ENCODE results near the gene ADRA1B.
"Not testable (repeated sequence)": the region's sequence is repeated elsewhere in the genome, so short reads cannot be mapped to it uniquely, and the experiment has no call there.

ADRA1B gene

DNA sequence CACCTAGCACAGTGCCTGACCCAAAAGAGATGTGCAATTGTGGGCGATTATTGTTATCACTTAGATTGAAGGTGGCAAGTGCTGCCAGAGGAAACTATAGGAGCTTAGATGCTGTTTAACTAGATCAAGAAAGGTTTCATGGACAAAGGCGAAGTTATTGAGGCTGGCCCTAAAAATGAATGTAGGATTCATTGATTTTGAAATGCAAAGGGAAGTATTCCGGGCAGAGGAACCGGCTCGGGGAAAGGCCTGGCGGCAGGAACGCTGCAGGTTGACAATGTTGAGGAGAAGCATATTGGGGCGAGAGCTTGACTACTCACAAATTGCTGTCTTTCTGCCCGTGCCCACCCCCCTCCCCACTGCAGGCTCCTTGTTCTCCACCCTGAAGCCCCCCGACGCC, 55.2 kb downstream of the ADRA1B start:
- no peak for DNase-seq

GRCh38 chr5:159971931-159972461, 55.7 kb downstream of the ADRA1B start:
- no peak for DNase-seq

DNA sequence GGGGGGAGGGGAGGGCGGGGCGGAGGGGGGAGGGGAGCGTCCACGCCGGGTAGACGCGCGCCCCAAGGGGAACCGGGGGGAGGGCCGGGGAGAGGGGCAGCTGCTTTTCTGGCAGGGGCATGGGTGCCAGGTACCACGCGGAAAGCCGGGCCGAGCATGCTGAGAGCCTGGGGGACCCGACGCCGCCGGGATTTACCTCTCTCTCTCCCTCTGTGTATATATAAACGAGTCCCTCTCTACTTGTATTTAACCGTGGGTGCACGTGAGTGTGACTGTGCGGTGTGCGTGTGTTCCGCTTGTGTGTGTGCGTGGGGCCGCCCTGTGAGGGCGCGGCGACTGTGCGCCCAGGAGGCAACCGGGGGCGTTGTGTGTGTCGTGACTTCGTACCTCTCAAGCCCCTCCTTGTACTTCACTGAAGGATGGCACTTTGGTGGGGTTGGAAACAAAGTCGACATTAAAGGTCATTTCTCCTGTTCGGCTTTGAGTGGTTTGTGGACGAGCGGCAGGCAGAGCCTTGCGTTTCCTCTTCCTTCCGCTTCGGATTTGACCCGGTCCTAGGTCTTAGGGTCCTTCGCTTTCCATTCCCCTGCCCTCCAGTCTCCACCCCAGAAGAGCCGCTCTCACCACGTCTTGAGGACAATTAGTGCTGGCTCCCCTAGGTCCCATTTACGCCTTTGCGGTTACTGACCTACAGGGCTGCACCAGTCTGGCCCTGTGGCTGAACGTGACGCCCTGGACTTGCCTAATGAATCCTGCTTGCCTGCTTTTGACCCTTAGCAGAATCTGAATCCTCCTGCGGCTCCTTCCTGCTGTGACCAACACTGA, 56.5 kb downstream of the ADRA1B start:
- no peak for DNase-seq

GRCh38 chr5:159975462-159976019, 59.3 kb downstream of the ADRA1B start:
- peak; percentile 97 for DNase-seq

DNA sequence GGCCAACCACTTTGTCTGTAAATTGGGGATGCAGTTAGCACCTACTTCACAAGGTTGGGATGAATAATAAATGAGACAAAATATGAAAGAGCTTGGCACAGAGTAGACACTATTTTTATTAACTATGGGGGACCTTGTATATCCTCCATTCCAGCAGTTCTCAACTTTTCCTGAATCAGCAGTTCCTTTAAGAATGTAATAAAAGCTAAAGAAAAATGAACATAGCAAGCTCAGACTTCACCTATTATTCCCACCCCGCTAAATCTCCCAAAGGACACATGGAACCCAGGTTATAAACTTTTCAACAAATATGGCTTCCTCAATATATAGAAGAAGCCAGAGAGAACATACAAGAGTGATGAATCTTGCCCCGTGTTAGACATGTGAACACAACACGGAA, 60.6 kb downstream of the ADRA1B start:
- no peak for DNase-seq

GRCh38 chr5:159978358-159978757, 62.1 kb downstream of the ADRA1B start:
- DNase-seq = no peak

GRCh38 chr5:159982421-159983173, 66.3 kb downstream of the ADRA1B start:
- no peak for DNase-seq

DNA sequence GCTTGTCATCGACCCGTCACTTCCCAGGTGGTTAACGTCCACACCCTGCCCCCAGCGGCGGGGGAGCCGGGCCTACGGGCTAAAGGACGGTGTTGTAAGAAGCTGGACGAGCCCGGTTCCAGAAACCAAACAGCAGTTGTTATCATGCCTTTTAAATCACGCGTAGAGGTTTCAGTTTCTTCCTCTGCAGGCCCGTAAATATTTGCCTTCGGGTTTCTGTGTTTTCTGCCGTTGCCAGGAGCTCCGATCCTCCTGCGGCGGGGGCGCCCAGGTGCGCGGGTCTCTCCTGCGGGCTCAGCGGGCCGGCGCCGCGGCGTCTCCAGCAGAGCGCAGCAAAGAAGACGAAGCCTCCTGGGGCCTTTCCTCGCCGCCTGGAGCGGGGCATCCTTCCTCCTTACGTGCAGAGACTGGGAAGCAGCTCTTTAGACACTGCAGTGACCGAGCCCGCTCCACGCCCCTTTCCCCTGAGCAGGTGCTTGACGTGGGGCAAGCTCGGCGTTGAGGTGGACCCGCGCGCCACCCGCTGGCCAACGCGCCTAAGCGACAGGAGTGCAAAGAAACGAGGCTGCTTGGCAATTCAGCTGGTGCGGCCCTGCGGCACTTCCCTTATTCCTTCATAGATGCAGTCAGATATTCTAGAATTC, 70.9 kb downstream of the ADRA1B start:
- DNase-seq = peak; percentile 51

DNA sequence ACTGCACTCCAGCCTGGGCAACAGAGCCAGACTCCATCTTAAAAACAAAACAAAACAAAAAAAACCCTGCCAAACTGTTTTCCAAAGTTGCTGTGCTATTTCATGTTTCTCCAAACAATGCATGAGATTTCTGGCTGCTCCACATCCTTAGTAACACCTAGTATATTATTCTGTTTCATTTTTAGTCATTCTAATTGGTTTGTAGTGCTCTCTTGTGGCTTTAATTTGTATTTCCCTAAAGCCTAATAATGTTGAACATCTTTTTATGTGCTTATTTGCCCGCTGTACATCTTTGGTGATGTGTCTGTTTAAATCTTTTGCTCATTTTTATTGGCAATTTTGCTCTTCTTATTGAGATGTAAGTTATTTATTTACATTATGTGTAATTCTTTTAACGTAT, 74.2 kb downstream of the ADRA1B start:
- DNase-seq = no peak

- peak; percentile 33 for DNase-seq
Observed at GRCh38 chr5:159992566-159992965, 76.3 kb downstream of the ADRA1B start.

DNA sequence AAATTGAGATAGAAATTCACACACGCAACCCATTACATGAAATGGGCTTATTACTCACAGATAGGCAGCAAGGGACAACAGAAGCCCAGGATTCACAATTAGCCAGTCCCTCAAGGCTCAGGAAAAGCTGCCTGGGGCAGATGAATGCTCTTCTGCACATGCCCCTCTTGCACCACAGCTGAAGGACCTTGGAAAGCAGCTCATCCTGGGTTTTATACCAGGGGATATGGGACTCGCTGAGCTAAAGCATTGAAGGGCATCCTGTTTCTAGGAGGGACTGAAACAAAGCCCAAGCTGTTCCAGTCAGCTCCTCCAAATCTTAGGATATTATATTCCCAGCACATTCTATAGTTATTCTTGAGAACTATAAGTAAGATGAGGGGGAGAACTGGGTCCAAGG, 76.9 kb downstream of the ADRA1B start:
- DNase-seq = no peak

GRCh38 chr5:159995907-159996306, 79.6 kb downstream of the ADRA1B start:
- DNase-seq = no peak

- DNase-seq = no peak
Observed at GRCh38 chr5:160001457-160001856, 85.2 kb downstream of the ADRA1B start.

- no peak for DNase-seq
Observed at GRCh38 chr5:160007514-160007913, 91.2 kb downstream of the ADRA1B start.

GRCh38 chr5:160008529-160008876, 92.2 kb downstream of the ADRA1B start:
- DNase-seq = not testable (repeated sequence)

DNA sequence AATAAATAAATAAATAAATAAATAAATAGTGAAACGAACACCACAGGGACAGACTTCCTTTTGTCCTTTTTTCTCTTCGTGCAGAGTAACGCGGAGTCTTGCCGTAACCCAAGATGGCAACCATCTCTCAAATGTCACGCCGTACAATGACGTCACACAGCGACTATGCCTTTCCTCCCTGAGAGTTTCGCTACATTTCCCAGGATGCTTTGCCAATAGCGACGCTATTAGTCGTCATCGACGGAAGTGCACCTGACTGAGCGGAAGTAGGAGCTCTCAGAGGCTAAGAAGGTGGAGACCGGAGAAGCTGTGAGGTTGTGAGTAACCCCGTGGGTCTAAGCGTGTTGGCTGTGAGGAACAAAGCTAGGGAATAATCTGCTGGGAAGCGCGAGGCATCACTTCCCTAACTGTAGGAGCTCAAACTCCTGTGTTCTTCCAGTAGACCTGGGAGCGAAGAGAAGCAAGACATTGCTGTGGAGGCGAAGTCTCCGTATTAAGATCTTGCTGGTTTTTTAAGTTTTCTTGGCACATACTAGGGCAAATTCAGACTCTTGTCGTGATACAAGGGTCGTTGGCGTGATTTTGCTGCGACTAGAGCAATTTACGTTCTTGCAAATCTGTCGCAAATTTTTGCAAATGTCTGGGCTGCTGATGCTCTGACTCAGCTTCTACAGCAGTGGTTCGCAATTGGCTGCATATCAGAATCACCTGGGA, 92.8 kb downstream of the ADRA1B start, which contains the start of gene TTC1:
Gene TTC1, plus strand, starts transcription at position 263 of the 714 bp plus-strand sequence. CDS start 1,390 bp downstream, outside the sequence.
- DNase-seq = peak; percentile 100

DNA sequence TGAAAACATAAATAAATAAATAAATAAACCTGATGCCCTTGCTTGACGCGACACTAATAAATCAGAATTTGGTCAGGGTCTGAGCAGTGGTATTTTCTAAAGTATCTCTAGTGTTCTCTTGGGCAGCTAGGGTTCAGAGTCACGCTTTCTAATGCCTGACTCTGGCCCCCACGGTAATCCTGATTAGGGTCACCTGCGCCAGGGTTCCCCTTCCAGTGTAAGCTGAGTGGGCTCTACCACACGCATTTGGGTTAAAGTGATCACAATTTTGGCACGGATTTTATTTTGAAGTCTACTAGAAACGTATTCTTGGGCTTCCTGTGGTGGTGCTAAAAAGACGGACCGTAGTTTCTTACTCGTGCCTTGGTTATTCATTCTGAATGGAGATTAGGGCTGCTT, 93.3 kb downstream of the ADRA1B start:
- no peak for DNase-seq

GRCh38 chr5:160011471-160011870, 95.2 kb downstream of the ADRA1B start:
- no peak for DNase-seq

DNA sequence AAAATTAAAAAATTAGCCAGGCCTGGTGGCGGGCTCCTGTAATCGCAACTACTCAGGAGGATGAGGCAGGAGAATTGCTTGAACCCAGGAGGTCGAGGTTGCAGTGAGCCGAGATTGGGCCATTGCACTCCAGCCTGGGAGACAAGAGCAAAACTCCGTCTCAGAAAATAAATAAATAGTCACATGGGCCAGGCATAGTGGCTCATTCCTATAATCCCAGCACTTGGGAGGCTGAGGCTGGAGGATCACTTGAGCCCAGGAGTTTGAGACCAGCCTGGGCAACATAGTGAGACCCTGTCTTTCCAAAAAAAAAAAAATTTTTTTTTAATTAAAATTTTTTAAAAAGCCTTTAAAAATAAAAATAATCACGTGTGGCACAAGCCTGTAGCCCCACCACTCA, 97.9 kb downstream of the ADRA1B start:
- not testable (repeated sequence) for DNase-seq

- no peak for DNase-seq
Observed at GRCh38 chr5:160018945-160019625, 102.8 kb downstream of the ADRA1B start.

GRCh38 chr5:160020266-160020770, 104.0 kb downstream of the ADRA1B start:
- no peak for DNase-seq

Measured in fibroblast of skin of back (primary cell).